ENCODE measurements around the gene HNRNPD. TPM values are rescaled to one million over a fixed set of nuclear protein-coding genes. Genes with fewer than 3 reads are reported as not detected.
"Not testable (repeated sequence)": the region's sequence is repeated elsewhere in the genome, so short reads cannot be mapped to it uniquely, and the experiment has no call there.

Gene HNRNPD
- total and polyA plus RNA-seq, 2 donors (not counting 3 experiments of a cell fraction or from before 2014, with no cell fraction given): 91.3 to 363 TPM

- H3K4me2 ChIP-seq (ENCODE audit: insufficient read depth, low read length): no peak overlapping the region
- H3K4me1 ChIP-seq (ENCODE audit: control insufficient read depth, extremely low read depth, insufficient read depth, low read length): no peaks in the 10 kb centered on the region
- dilution Hi-C loops (cut with MboI; ENCODE audit: extremely low pct_ligation_motif_present, low sequenced_read_pairs) (no loop called here), intact Hi-C loops (cut with micrococcal nuclease) (no loop called here)
- no peak overlapping the region for H3K4me3 ChIP-seq (replicated peaks in 1 of 3; ENCODE audit: insufficient read depth in 1 of 3, low read depth in 1 of 3, low read length in 3 of 3)
- BruUV-seq (replicated peaks): no TSS peak
- no peak overlapping the region for H3K9ac ChIP-seq (replicated peaks; ENCODE audit: extremely low read depth, insufficient read depth, low read length)
- CTCF ChIA-PET: interaction anchor here (2.0 kb wide), 1 partner anchor 13 kb away, joined by 5 read pairs; no protein-coding TSS in a partner anchor
- FAIRE-seq (no peak), DNase-seq (ENCODE audit: low read depth, low spot score) (no peak)
- H3K9me3 ChIP-seq (replicated peaks; ENCODE audit: control insufficient read depth, insufficient read depth, low read length): no peaks in the 10 kb centered on the region
- no peak for TF ChIP-seq GATA2 (IDR thresholded peaks at IDR 0.05; ENCODE audit: insufficient read depth, insufficient read length, low read depth, low read length)
- no peak for TF ChIP-seq FOS (IDR thresholded peaks at IDR 0.05; ENCODE audit: borderline replicate concordance, insufficient read depth, low read length)
- TF ChIP-seq MYC (IDR thresholded peaks at IDR 0.05; ENCODE audit: low read depth, low read length): no peak
- TF ChIP-seq POLR2AphosphoS5 (IDR thresholded peaks at IDR 0.05; ENCODE audit: insufficient read depth, low read depth, low read length): no peak
- TF ChIP-seq CTCF (IDR thresholded peaks at IDR 0.05; ENCODE audit: extremely low read depth in 1 of 2, insufficient read depth in 1 of 2, low read depth in 1 of 2, low read length in 2 of 2): no peak
- no peak for TF ChIP-seq JUN (IDR thresholded peaks at IDR 0.05; ENCODE audit: borderline replicate concordance, insufficient read depth, insufficient read length, low read depth)
- no peak for TF ChIP-seq EZH2 (IDR thresholded peaks at IDR 0.05; ENCODE audit: borderline replicate concordance, low read depth, low read length, severe bottlenecking)
- TF ChIP-seq MAX (IDR thresholded peaks at IDR 0.05; ENCODE audit: insufficient read depth, insufficient read length): no peak
- TF ChIP-seq POLR2A (IDR thresholded peaks at IDR 0.05; ENCODE audit: low read depth, low read length): no peak
- H4K20me1 ChIP-seq (replicated peaks; ENCODE audit: control insufficient read depth, extremely low read depth, insufficient read depth, low read length): no peaks in the 10 kb centered on the region
- no peak overlapping the region for H2AFZ ChIP-seq (ENCODE audit: low read depth, low read length)
- H3K27ac ChIP-seq (ENCODE audit: insufficient read depth, low read depth, low read length): no peak overlapping the region
- no peaks in the 10 kb centered on the region for H3K36me3 ChIP-seq (ENCODE audit: control insufficient read depth in 2 of 2, extremely low read depth in 1 of 2, insufficient read depth in 2 of 2, low read length in 2 of 2)
- H3K79me2 ChIP-seq (ENCODE audit: control insufficient read depth, insufficient read depth, low read length): no peaks in the 10 kb centered on the region
- H3K27me3 ChIP-seq (ENCODE audit: control insufficient read depth in 2 of 2, insufficient read depth in 2 of 2, low read length in 2 of 2): peaks cover 0 to 17% of the 10 kb centered on the region in 2 experiments
- H3K9me1 ChIP-seq (replicated peaks; ENCODE audit: control insufficient read depth, extremely low read depth, insufficient read depth, low read length): no peaks in the 10 kb centered on the region
- POLR2A ChIA-PET: no interaction called here
Observed at GRCh38 chr4:82415922-82416365, 42.2 kb upstream of the HNRNPD start.

GRCh38 chr4:82415061-82415460, 41.3 kb upstream of the HNRNPD start:
- DNase-seq (ENCODE audit: low read depth, low spot score); H3K9ac ChIP-seq (replicated peaks; ENCODE audit: extremely low read depth, insufficient read depth, low read length); H3K4me1 ChIP-seq (ENCODE audit: control insufficient read depth, extremely low read depth, insufficient read depth, low read length); H4K20me1 ChIP-seq (replicated peaks; ENCODE audit: control insufficient read depth, extremely low read depth, insufficient read depth, low read length); H3K27ac ChIP-seq (ENCODE audit: insufficient read depth, low read depth, low read length); H3K4me3 ChIP-seq (replicated peaks in 1 of 3; ENCODE audit: insufficient read depth in 1 of 3, low read depth in 1 of 3, low read length in 3 of 3); POLR2A ChIA-PET; BruUV-seq (replicated peaks); H3K9me3 ChIP-seq (replicated peaks; ENCODE audit: control insufficient read depth, insufficient read depth, low read length); FAIRE-seq; H3K36me3 ChIP-seq (ENCODE audit: control insufficient read depth in 2 of 2, extremely low read depth in 1 of 2, insufficient read depth in 2 of 2, low read length in 2 of 2); intact Hi-C loops (cut with micrococcal nuclease); H2AFZ ChIP-seq (ENCODE audit: low read depth, low read length); H3K79me2 ChIP-seq (ENCODE audit: control insufficient read depth, insufficient read depth, low read length); dilution Hi-C loops (cut with MboI; ENCODE audit: extremely low pct_ligation_motif_present, low sequenced_read_pairs); H3K9me1 ChIP-seq (replicated peaks; ENCODE audit: control insufficient read depth, extremely low read depth, insufficient read depth, low read length); H3K4me2 ChIP-seq (ENCODE audit: insufficient read depth, low read length): not testable (repeated sequence)
- CTCF ChIA-PET: interaction anchor here (1.2 to 2.0 kb wide), 2 partner anchors 13 to 14 kb away, joined by 3 to 5 read pairs; no protein-coding TSS in a partner anchor
- peaks cover 0 to 17% of the 10 kb centered on the region in 2 experiments for H3K27me3 ChIP-seq (ENCODE audit: control insufficient read depth in 2 of 2, insufficient read depth in 2 of 2, low read length in 2 of 2)

All from endothelial cell of umbilical vein (primary cell).